Measurements from ENCODE around the gene C1S. TPM values are rescaled to one million over a fixed set of nuclear protein-coding genes. Genes with fewer than 3 reads are reported as not detected.
A peak's percentile ranks its signal among the peaks of the same experiment; 100 is the strongest.

The C1S gene
- total and polyA plus RNA-seq, 9 of the 15 experiments (the other 6 are each of a cell fraction or from before 2014, with no cell fraction given): 0.08 to 0.84 (median 0.27) TPM

DNA sequence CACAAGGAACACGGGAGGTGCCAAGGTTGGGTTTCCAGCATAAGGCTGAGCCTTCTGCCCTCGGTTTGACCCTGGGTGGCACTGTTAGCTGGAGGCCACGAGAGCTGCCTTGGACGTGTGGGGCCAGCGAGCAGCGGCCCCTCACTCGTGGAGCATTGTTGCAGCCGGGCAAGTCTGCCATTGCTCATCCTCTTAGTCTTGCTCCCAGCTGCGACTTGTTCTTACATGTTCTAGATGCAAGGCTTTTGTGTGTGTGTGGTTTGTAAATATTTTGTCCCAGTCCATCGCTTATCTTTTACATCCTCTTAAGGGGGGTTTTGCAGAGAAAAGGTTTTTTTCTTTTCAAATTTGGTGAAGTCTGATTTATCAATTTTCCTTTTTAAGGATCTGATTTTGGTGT, 21.1 kb upstream of the C1S start:
- POLR2A ChIA-PET: interaction anchor here (2.0 kb wide), 1 partner anchor 96 kb away, joined by 6 read pairs; the partner anchor contains the start of genes C12orf57 and RNU7-1
- 52% methylated on average over 9 of the region's 10 CpGs for WGBS (ENCODE audit: insufficient coverage, low coverage, missing lambda C conversion rate)
- ATAC-seq (no peak), DNase-seq (ENCODE audit: extremely low read depth in 1 of 4, low spot score in 3 of 4) (no peak), FAIRE-seq (no peak)
- no peak overlapping the region for H3K9ac ChIP-seq (ENCODE audit: insufficient read depth in 1 of 2, low read depth in 2 of 2, low read length in 2 of 2)
- TF ChIP-seq ETV6 (IDR thresholded peaks at IDR 0.05; ENCODE audit: borderline replicate concordance in 1 of 2, low read depth in 2 of 2, low read length in 1 of 2) (no peak), ETV6 (CRISPR knock-in tag; IDR thresholded peaks at IDR 0.05; ENCODE audit: borderline replicate concordance) (no peak), ZNF224 (CRISPR knock-in tag; IDR thresholded peaks at IDR 0.05) (no peak)
- no peak overlapping the region for H3K4me2 ChIP-seq (ENCODE audit: insufficient read depth, low read length)
- BruUV-seq (replicated peaks): no TSS peak
- no peaks in the 10 kb centered on the region for H3K79me2 ChIP-seq (ENCODE audit: control insufficient read depth, insufficient read depth, low read length)
- intact Hi-C loops (cut with micrococcal nuclease): no loop called here
- peaks cover 7 to 20% of the 10 kb centered on the region in 2 experiments; a peak in 3 of 5 replicates for H3K4me1 ChIP-seq (replicated peaks in 1 of 2; ENCODE audit: control insufficient read depth in 2 of 2, insufficient read depth in 2 of 2, low read length in 2 of 2)
- no peak overlapping the region for H3K27ac ChIP-seq (ENCODE audit: extremely low read depth, low read depth, low read length)
- H3K27me3 ChIP-seq (ENCODE audit: control insufficient read depth in 2 of 2, insufficient read depth in 2 of 2, low read length in 2 of 2): no peaks in the 10 kb centered on the region
- H3K9me1 ChIP-seq (ENCODE audit: control insufficient read depth, insufficient read depth, low read length): no peaks in the 10 kb centered on the region
- in situ Hi-C loops (cut with MboI): no loop called here
- CTCF ChIA-PET (ENCODE audit: low intra/inter-chr PET ratio): no interaction called here
- H3K9me3 ChIP-seq (replicated peaks; ENCODE audit: control insufficient read depth, insufficient read depth, low read depth, low read length): no peaks in the 10 kb centered on the region
- no peak overlapping the region for H3K4me3 ChIP-seq
- H4K20me1 ChIP-seq (replicated peaks; ENCODE audit: control insufficient read depth, insufficient read depth, low read length): no peaks in the 10 kb centered on the region
- H3K36me3 ChIP-seq (ENCODE audit: control insufficient read depth, insufficient read depth, low read length): no peaks in the 10 kb centered on the region
- H2AFZ ChIP-seq (ENCODE audit: low read depth, low read length): no peak overlapping the region

DNA sequence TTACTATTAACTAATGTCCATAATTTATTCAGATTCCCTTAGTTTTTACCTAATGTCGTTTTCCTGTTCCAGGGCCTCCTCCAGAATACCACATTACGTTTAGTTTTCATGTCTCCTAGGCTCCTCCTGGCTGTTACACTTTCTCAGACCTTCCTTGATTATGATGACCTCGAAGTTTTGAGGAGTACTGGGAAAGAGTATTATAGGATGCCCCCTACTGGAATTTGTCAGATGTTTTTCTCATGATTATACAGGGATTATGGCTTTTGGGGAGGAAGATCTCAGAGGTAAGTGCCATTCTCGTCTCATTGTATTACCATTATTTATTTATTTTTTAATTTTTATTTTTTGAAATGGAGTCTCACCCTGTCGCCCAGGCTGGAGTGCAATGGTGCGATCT, 17.7 kb upstream of the C1S start:
- no peaks in the 10 kb centered on the region; a peak in 1 of 5 replicates for H3K4me1 ChIP-seq (replicated peaks in 1 of 2; ENCODE audit: control insufficient read depth in 2 of 2, insufficient read depth in 2 of 2, low read length in 2 of 2)
- no peaks in the 10 kb centered on the region for H3K9me1 ChIP-seq (ENCODE audit: control insufficient read depth, insufficient read depth, low read length)
- H4K20me1 ChIP-seq (replicated peaks; ENCODE audit: control insufficient read depth, insufficient read depth, low read length): no peaks in the 10 kb centered on the region
- in situ Hi-C loops (cut with MboI) (no loop called here), intact Hi-C loops (cut with micrococcal nuclease) (loop anchor here (1.0 to 5.0 kb wide), 3 partner anchors 71 to 116 kb away; partner anchors contain the start of genes ATN1, C12orf57, EMG1 and PHB2)
- no peaks in the 10 kb centered on the region for H3K36me3 ChIP-seq (ENCODE audit: control insufficient read depth, insufficient read depth, low read length)
- H3K79me2 ChIP-seq (ENCODE audit: control insufficient read depth, insufficient read depth, low read length): no peaks in the 10 kb centered on the region
- no peaks in the 10 kb centered on the region for H3K27me3 ChIP-seq (ENCODE audit: control insufficient read depth in 2 of 2, insufficient read depth in 2 of 2, low read length in 2 of 2)
- 5% methylated on average over 4 of the region's 6 CpGs for WGBS (ENCODE audit: insufficient coverage, low coverage, missing lambda C conversion rate)
- no peak overlapping the region for H3K4me2 ChIP-seq (ENCODE audit: insufficient read depth, low read length)
- BruUV-seq (replicated peaks): no TSS peak
- ChIA-PET CTCF (ENCODE audit: low intra/inter-chr PET ratio) (interaction anchor here (0.6 to 1.8 kb wide), 3 partner anchors 98 to 171 kb away, joined by 3 to 14 read pairs (median 4); partner anchors contain the start of genes C12orf57 and RNU7-1), POLR2A (interaction anchor here (0.6 to 1.6 kb wide), 4 partner anchors 9 to 704 kb away, joined by 3 to 4 read pairs (median 3); partner anchors contain the start of gene C1RL)
- FAIRE-seq (peak; percentile 77), ATAC-seq (peak; percentile 87), DNase-seq (ENCODE audit: extremely low read depth in 1 of 4, low spot score in 3 of 4) (peak; percentile 22 to 64 (median 40))
- H3K9ac ChIP-seq (ENCODE audit: insufficient read depth in 1 of 2, low read depth in 2 of 2, low read length in 2 of 2): no peak overlapping the region
- no peak overlapping the region for H3K4me3 ChIP-seq
- H3K27ac ChIP-seq (ENCODE audit: extremely low read depth, low read depth, low read length): no peak overlapping the region
- H2AFZ ChIP-seq (ENCODE audit: low read depth, low read length): 0 out of 2 replicates have a peak overlapping the region, but pooled peaks have one; percentile 15
- H3K9me3 ChIP-seq (replicated peaks; ENCODE audit: control insufficient read depth, insufficient read depth, low read depth, low read length): no peaks in the 10 kb centered on the region
- TF ChIP-seq SNIP1 (IDR thresholded peaks at IDR 0.05; ENCODE audit: low read depth) (no peak), SMC3 (conservative IDR thresholded peaks at IDR 0.05; ENCODE audit: insufficient read depth, low read depth, low read length) (0 out of 2 replicates have a peak, but pooled peaks have one; percentile 21), TCF7 (IDR thresholded peaks at IDR 0.05; ENCODE audit: borderline replicate concordance) (no peak), MAFG (tag; conservative IDR thresholded peaks at IDR 0.05) (0 out of 2 replicates have a peak, but pooled peaks have one; percentile 48), MAFF (IDR thresholded peaks at IDR 0.05; ENCODE audit: low read length) (peak; percentile 16; the same call in 1 of the 2 replicates), ZNF316 (IDR thresholded peaks at IDR 0.05) (peak; percentile 74), TEAD4 (IDR thresholded peaks at IDR 0.05; ENCODE audit: low read length) (peak; percentile 43), TEAD4 (CRISPR knock-in tag; IDR thresholded peaks at IDR 0.05; ENCODE audit: borderline replicate concordance) (no peak), C11orf30 (IDR thresholded peaks at IDR 0.05; ENCODE audit: low read depth) (peak; percentile 69; the same call in 1 of the 2 replicates)
- TF ChIP-seq, protein P1, sequence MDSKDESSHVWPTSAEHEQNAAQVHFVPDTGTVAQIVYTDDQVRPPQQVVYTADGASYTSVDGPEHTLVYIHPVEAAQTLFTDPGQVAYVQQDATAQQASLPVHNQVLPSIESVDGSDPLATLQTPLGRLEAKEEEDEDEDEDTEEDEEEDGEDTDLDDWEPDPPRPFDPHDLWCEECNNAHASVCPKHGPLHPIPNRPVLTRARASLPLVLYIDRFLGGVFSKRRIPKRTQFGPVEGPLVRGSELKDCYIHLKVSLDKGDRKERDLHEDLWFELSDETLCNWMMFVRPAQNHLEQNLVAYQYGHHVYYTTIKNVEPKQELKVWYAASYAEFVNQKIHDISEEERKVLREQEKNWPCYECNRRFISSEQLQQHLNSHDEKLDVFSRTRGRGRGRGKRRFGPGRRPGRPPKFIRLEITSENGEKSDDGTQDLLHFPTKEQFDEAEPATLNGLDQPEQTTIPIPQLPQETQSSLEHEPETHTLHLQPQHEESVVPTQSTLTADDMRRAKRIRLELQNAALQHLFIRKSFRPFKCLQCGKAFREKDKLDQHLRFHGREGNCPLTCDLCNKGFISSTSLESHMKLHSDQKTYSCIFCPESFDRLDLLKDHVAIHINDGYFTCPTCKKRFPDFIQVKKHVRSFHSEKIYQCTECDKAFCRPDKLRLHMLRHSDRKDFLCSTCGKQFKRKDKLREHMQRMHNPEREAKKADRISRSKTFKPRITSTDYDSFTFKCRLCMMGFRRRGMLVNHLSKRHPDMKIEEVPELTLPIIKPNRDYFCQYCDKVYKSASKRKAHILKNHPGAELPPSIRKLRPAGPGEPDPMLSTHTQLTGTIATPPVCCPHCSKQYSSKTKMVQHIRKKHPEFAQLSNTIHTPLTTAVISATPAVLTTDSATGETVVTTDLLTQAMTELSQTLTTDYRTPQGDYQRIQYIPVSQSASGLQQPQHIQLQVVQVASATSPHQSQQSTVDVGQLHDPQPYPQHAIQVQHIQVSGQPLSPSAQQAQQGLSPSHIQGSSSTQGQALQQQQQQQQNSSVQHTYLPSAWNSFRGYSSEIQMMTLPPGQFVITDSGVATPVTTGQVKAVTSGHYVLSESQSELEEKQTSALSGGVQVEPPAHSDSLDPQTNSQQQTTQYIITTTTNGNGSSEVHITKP (IDR thresholded peaks at IDR 0.05; ENCODE audit: partially characterized antibody): peak; percentile 43

Measured in K562 (cell line).